Left ventricle myocardium superior (tissue), 1 donor: ENCODE data around the gene ARHGAP33. TPM values are rescaled to one million over a fixed set of nuclear protein-coding genes. Genes with fewer than 3 reads are reported as not detected.

Experiments used
- ATAC-seq: fragments of 200-7000 bp; cut with Tn5 transposase; one replicate; pipeline ENCODE4 v1.9.1; 2020; ENCODE audit warnings: mild to moderate bottlenecking, moderate library complexity
- DNase-seq: peaks from one replicate; pipeline ENCODE4 v3.0.0-alpha.2; 2020
- intact Hi-C: fragments of 100-400 bp; cut with micrococcal nuclease; formaldehyde crosslinking; loops from one replicate; pipeline ENCODE4 v1.11.0; 2022
- long read RNA-seq: library from polyadenylated mRNA; unstranded; transcript quantifications from one replicate; pipeline ENCODE4 v2.0.0, GENCODE V29; 2021
- total RNA-seq: library from RNA; stranded (reverse); fragmentation: NEBNext Ultra II Directional; extraction: Animal tissue kit (Norgen Biotek cat#: 25700); gene quantifications from one replicate; pipeline ENCODE4 v1.2.1, GENCODE V29; 2021
- donor health status: DM: no; HTN: yes; CAD: no; lungs with severe emphysema.

The ARHGAP33 gene, protein sequence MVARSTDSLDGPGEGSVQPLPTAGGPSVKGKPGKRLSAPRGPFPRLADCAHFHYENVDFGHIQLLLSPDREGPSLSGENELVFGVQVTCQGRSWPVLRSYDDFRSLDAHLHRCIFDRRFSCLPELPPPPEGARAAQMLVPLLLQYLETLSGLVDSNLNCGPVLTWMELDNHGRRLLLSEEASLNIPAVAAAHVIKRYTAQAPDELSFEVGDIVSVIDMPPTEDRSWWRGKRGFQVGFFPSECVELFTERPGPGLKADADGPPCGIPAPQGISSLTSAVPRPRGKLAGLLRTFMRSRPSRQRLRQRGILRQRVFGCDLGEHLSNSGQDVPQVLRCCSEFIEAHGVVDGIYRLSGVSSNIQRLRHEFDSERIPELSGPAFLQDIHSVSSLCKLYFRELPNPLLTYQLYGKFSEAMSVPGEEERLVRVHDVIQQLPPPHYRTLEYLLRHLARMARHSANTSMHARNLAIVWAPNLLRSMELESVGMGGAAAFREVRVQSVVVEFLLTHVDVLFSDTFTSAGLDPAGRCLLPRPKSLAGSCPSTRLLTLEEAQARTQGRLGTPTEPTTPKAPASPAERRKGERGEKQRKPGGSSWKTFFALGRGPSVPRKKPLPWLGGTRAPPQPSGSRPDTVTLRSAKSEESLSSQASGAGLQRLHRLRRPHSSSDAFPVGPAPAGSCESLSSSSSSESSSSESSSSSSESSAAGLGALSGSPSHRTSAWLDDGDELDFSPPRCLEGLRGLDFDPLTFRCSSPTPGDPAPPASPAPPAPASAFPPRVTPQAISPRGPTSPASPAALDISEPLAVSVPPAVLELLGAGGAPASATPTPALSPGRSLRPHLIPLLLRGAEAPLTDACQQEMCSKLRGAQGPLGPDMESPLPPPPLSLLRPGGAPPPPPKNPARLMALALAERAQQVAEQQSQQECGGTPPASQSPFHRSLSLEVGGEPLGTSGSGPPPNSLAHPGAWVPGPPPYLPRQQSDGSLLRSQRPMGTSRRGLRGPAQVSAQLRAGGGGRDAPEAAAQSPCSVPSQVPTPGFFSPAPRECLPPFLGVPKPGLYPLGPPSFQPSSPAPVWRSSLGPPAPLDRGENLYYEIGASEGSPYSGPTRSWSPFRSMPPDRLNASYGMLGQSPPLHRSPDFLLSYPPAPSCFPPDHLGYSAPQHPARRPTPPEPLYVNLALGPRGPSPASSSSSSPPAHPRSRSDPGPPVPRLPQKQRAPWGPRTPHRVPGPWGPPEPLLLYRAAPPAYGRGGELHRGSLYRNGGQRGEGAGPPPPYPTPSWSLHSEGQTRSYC
- 4.2 TPM for total RNA-seq
- long read RNA-seq, partial matches to known transcripts = 0 of 1 reads
- long read RNA-seq, other reads (novel, unspliced or antisense) = 1 of 1 reads

- DNase-seq (peak; percentile 100), ATAC-seq (peak; percentile 99)
- intact Hi-C loops = no loop called here
Observed at GRCh38 chr19:35775298-35776101, at the start of gene ARHGAP33. Gene ARHGAP33 (plus strand): TSS chr19:35775564. CDS start chr19:35775659, 95 bp downstream.

GRCh38 chr19:35727053-35727955 lies 48.1 kb upstream of the ARHGAP33 start:
- ATAC-seq (no peak), DNase-seq (no peak)
- intact Hi-C loops = no loop called here

- ATAC-seq (no peak), DNase-seq (no peak)
- intact Hi-C loops = no loop called here
Observed at GRCh38 chr19:35727956-35728706, 47.2 kb upstream of the ARHGAP33 start.

GRCh38 chr19:35729021-35729420 lies 46.3 kb upstream of the ARHGAP33 start:
- ATAC-seq (no peak), DNase-seq (no peak)
- intact Hi-C loops = no loop called here

GRCh38 chr19:35729763-35730162 lies 45.6 kb upstream of the ARHGAP33 start:
- ATAC-seq (no peak), DNase-seq (no peak)
- intact Hi-C loops = no loop called here

- DNase-seq (no peak), ATAC-seq (no peak)
- intact Hi-C loops = no loop called here
Observed at GRCh38 chr19:35730326-35730725, 45.0 kb upstream of the ARHGAP33 start.

- intact Hi-C loops = no loop called here
- ATAC-seq = no peak
- DNase-seq = no peak
Observed at GRCh38 chr19:35731353-35731752, 44.0 kb upstream of the ARHGAP33 start.

GRCh38 chr19:35731779-35732405 lies 43.5 kb upstream of the ARHGAP33 start:
- no peak for DNase-seq
- intact Hi-C loops = no loop called here
- no peak for ATAC-seq

DNA sequence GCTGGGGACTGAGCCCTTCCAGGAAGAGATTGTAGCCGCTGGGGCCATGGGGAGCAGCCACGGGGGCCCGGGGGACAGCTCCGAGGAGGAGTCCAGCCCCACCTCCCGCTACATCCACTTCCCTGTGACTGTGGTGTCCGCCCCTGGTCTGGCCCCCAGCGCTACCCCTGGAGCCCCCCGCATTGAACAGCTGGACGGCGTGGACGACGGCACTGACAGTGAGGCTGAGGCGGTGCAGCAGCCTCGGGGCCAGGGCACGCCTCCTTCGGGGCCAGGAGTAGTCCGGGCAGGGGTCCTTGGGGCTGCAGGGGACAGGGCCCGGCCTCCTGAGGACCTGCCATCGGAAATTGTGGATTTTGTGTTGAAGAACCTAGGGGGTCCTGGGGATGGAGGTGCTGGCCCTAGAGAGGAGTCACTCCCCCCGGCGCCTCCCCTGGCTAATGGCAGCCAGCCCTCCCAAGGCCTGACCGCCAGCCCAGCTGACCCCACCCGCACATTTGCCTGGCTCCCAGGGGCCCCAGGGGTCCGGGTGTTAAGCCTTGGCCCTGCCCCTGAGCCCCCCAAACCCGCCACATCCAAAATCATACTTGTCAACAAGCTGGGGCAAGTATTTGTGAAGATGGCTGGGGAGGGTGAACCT lies 42.7 kb upstream of the ARHGAP33 start:
- intact Hi-C loops = no loop called here
- DNase-seq (no peak), ATAC-seq (no peak)

- ATAC-seq (peak; percentile 3), DNase-seq (no peak)
- intact Hi-C loops = no loop called here
Observed at GRCh38 chr19:35733180-35734125, 41.9 kb upstream of the ARHGAP33 start.

DNA sequence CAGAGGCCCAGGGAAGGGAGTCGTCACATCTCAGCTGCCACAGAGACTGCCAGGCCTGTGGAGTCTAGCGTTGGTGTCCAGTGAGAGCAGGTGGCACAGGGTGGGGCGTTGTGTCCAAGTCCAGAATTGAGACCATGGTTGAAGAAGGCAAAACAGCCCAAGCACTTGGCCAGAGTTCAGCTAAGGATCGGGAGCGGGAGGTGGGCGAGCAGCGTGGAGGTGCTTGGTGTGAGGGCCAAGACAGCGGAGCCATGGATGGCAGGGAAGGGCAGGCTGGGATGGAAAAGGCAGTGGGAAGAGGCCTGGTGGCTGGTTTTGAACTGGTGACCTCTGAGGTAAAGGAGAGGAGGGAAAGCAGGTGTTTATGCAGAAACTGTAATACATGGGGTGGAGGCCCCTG lies 41.1 kb upstream of the ARHGAP33 start:
- DNase-seq (no peak), ATAC-seq (no peak)
- intact Hi-C loops = no loop called here

DNA sequence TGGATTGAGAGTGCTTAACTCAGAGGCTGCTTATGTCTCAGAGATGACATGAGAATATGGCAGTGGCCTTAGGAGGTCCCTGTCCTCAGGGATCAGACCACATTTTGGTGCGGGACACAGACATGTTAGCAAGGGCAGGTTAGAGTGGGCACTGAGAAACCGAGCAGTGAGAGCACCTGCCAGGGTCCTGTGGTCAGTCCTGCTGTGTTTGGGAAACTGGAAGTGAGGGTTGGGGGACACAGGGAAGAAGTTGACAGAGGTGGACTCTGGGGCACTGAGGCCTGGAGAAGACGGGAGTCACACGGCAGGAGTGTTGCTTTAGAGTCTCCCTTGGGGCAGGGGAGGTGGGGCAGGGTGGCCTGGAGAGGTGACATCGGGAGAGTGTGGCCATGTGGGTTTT lies 40.5 kb upstream of the ARHGAP33 start:
- intact Hi-C loops = no loop called here
- ATAC-seq (no peak), DNase-seq (no peak)

- DNase-seq = peak; percentile 31
- ATAC-seq = no peak
- intact Hi-C loops = no loop called here
Observed at GRCh38 chr19:35736913-35737886, 38.2 kb upstream of the ARHGAP33 start.
